Neural progenitor cell (in vitro differentiated cells): ENCODE data around the gene KCNJ18. TPM values are rescaled to one million over a fixed set of nuclear protein-coding genes. Genes with fewer than 3 reads are reported as not detected.
"Not testable (repeated sequence)": the region's sequence is repeated elsewhere in the genome, so short reads cannot be mapped to it uniquely, and the experiment has no call there.

Source experiments
- DNase-seq: peaks from one replicate; pipeline ENCODE4 v3.0.0-alpha.2; 2016; ENCODE audit warnings: low spot score
- H2AFZ ChIP-seq: fragments of 200-600 bp; sonication (generic); replicated peaks from 2 replicates; pipeline ENCODE4 v1.6.1; 2016; ENCODE audit warnings: antibody characterized with exemption
- H3F3A ChIP-seq: fragments of 200-600 bp; sonication (generic); 2 replicates; pipeline ENCODE4 v1.6.1; 2016; ENCODE audit warnings: antibody characterized with exemption, low read depth
- H3K27ac ChIP-seq: fragments of 200-600 bp; sonication (generic); 2 replicates; pipeline ENCODE4 v1.5.1; 2016; ENCODE audit warnings: mild to moderate bottlenecking
- H3K27me3 ChIP-seq: fragments of 200-600 bp; sonication (generic); 2 replicates; pipeline ENCODE4 v1.6.1; 2016; ENCODE audit warnings: mild to moderate bottlenecking, moderate library complexity
- H3K36me3 ChIP-seq: fragments of 200-600 bp; sonication (generic); 2 replicates; pipeline ENCODE4 v1.5.1; 2016
- H3K4me1 ChIP-seq: fragments of 200-600 bp; sonication (generic); 2 replicates; pipeline ENCODE4 v1.6.1; 2016; ENCODE audit warnings: mixed run types
- H3K4me2 ChIP-seq: fragments of 200-600 bp; sonication (generic); 2 replicates; pipeline ENCODE4 v1.6.1; 2016
- H3K4me3 ChIP-seq: fragments of 200-600 bp; sonication (generic); 2 replicates; pipeline ENCODE4 v1.5.1; 2016
- H3K79me2 ChIP-seq: fragments of 200-600 bp; sonication (generic); 2 replicates; pipeline ENCODE4 v1.6.1; 2016; ENCODE audit warnings: low read depth
- H3K9ac ChIP-seq: fragments of 200-600 bp; sonication (generic); 2 replicates; pipeline ENCODE4 v1.6.1; 2016
- H3K9me3 ChIP-seq: fragments of 200-600 bp; sonication (generic); 2 replicates; pipeline ENCODE4 v1.5.1; 2016; ENCODE audit warnings: low read depth
- H4K20me1 ChIP-seq: fragments of 200-600 bp; sonication (generic); 2 replicates; pipeline ENCODE4 v1.6.1; 2016; ENCODE audit warnings: low read depth
- H3K27ac Mint-ChIP-seq: 3 replicates; pipeline ENCODE4 v1.8.0; 2021; ENCODE audit warnings: mixed read lengths
- H3K27me3 Mint-ChIP-seq: 2 replicates; pipeline ENCODE4 v1.8.0; 2022; ENCODE audit warnings: low read depth, mild to moderate bottlenecking, inconsistent platforms, moderate library complexity, mixed read lengths; ENCODE audit not compliant: insufficient read depth
- H3K36me3 Mint-ChIP-seq: 3 replicates; pipeline ENCODE4 v1.8.0; 2021; ENCODE audit warnings: mixed read lengths
- H3K4me1 Mint-ChIP-seq: 3 replicates; pipeline ENCODE4 v1.8.0; 2021; ENCODE audit warnings: mixed read lengths
- H3K4me3 Mint-ChIP-seq: 3 replicates; pipeline ENCODE4 v1.8.0; 2021; ENCODE audit warnings: mild to moderate bottlenecking, moderate library complexity, mixed read lengths
- H3K9me3 Mint-ChIP-seq: 3 replicates; pipeline ENCODE4 v1.8.0; 2020; ENCODE audit warnings: mixed read lengths
- total RNA-seq: library from RNA; depleted of rRNA; stranded (reverse); fragments of >200 nt; gene quantifications from 2 replicates; pipeline ENCODE4 v1.2.3, GENCODE V29; 2015; ENCODE audit warnings: low replicate concordance

Gene KCNJ18
- total RNA-seq, 1 donor from 2014 or later, result not detected

DNA sequence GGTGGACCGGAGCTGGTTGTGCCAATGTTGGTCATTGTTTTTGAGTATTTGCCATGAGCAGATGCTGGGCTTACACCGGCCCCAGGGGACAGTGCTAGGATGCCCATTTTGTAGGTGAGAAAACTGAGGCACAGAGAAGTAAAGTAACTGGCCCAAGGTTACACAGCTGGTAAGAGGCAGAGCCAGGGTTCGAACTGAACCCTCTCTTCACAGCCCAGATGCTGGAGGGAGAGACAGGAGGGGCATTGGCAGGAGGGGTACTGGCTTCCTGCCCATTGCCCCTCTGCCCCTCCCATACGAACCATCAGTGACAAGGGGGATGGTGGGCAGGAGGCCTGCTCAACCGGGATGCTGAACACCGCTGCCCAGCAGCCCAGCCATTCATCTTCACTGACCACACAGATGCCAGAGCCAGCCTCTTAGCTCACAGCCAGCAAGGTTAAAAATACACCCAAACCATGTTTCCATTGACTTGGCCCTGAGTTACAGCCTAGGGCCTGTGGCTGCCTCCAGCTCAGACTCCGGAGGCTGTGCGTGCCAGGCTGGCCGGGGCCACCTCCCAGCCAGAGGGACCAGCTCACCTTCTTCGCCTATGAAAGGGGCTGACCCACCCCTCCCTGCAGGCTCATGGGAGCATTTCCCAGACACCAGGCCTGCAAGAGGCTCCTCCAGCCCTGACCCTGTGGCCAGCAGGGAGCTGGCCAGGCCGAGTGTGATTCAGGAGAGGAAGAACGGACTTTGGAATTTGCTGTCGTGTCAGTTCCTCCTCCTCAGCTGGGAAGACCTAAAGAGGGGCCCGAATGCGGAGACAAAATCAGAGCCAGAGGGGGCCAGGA is 57.6 kb downstream of the KCNJ18 start:
- H3K9me3 Mint-ChIP-seq, result peaks cover 42% of the 10 kb centered on the region

DNA sequence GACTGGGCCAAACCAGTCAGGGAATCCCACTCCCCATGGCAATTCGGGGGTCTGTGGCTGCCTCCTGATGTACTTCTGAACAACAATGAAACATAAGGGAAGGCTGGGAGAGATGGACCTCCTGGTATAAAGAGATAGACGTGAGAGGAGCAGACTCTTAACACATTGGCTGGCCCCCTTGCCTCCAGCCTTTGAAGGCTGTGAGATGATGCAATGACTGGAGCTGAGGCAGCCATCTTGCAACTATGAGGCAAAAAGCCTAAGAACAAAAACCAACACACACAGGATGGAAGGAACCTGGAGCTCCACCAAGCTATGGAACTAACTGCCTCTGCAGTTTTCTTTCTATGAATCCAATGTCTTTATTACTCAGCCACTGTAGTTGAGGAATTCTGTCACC is 58.8 kb downstream of the KCNJ18 start:
- peaks cover 39% of the 10 kb centered on the region for H3K9me3 Mint-ChIP-seq
- DNase-seq, H3K4me3 ChIP-seq, H3K36me3 ChIP-seq, H3K27me3 ChIP-seq, H3K36me3 Mint-ChIP-seq, H3K27ac Mint-ChIP-seq, H3K9me3 ChIP-seq, H3K79me2 ChIP-seq, H2AFZ ChIP-seq, H3K27me3 Mint-ChIP-seq, H3K4me1 Mint-ChIP-seq, H3F3A ChIP-seq, H4K20me1 ChIP-seq, H3K4me3 Mint-ChIP-seq, H3K4me2 ChIP-seq, H3K9ac ChIP-seq, H3K4me1 ChIP-seq, H3K27ac ChIP-seq: not testable (repeated sequence)

More for the DNA sequence above, 57.6 kb downstream of the KCNJ18 start:
- H3K27ac Mint-ChIP-seq, H3K4me1 Mint-ChIP-seq, H3K4me3 ChIP-seq, H3K4me1 ChIP-seq, H3K36me3 Mint-ChIP-seq, H3K4me3 Mint-ChIP-seq, H3K4me2 ChIP-seq, H4K20me1 ChIP-seq, H3K79me2 ChIP-seq, H3K27me3 Mint-ChIP-seq, H2AFZ ChIP-seq, H3K27me3 ChIP-seq, H3K9ac ChIP-seq, H3K36me3 ChIP-seq, H3K27ac ChIP-seq, H3K9me3 ChIP-seq, H3F3A ChIP-seq, DNase-seq: not testable (repeated sequence)
